K562 (cell line): ENCODE measurements around the gene ARAF. TPM values are rescaled to one million over a fixed set of nuclear protein-coding genes. Genes with fewer than 3 reads are reported as not detected.

Experiments
- ARID4B ChIP-seq: sonication (generic); formaldehyde crosslinking; IDR thresholded peaks from 2 replicates; pipeline ENCODE4 v1.8.0; 2022; ENCODE audit warnings: mild to moderate bottlenecking, missing genetic modification reagents
- ATF6 ChIP-seq: sonication (generic); formaldehyde crosslinking; IDR thresholded peaks from 2 replicates; pipeline ENCODE4 v1.4.0; 2020; ENCODE audit warnings: mild to moderate bottlenecking, missing genetic modification reagents
- CAMTA2 ChIP-seq: fragments of 250-450 bp; sonication (Bioruptor Pico); conservative IDR thresholded peaks from 2 replicates; pipeline ENCODE4 v1.5.1; 2022
- CBFA2T3 ChIP-seq: fragments of 450-650 bp; IDR thresholded peaks from 2 replicates; pipeline ENCODE4 v1.6.1; 2017
- CBFB ChIP-seq: sonication (generic); formaldehyde crosslinking; IDR thresholded peaks from 2 replicates; pipeline ENCODE4 v1.4.0; 2020; ENCODE audit warnings: mild to moderate bottlenecking, missing genetic modification reagents
- CREB5 ChIP-seq: fragments of 250-450 bp; sonication (Bioruptor Pico); IDR thresholded peaks from 2 replicates; pipeline ENCODE4 v1.5.0; 2020; ENCODE audit warnings: mild to moderate bottlenecking
- E2F1 ChIP-seq: sonication (generic); formaldehyde crosslinking; IDR thresholded peaks from 2 replicates; pipeline ENCODE4 v1.8.1; 2023; ENCODE audit warnings: mild to moderate bottlenecking, missing genetic modification reagents, moderate library complexity
- FOXJ2 ChIP-seq: fragments of 200-800 bp; sonication (Bioruptor generic); IDR thresholded peaks from 2 replicates; pipeline ENCODE4 v1.6.1; 2016; ENCODE audit warnings: missing genetic modification characterization, missing compliant biosample characterization
- GMEB1 ChIP-seq: fragments of 250-450 bp; sonication (Bioruptor Pico); IDR thresholded peaks from 2 replicates; pipeline ENCODE4 v1.4.0; 2020; ENCODE audit warnings: mild to moderate bottlenecking
- RHOXF2B ChIP-seq: fragments of 250-450 bp; sonication (Bioruptor Pico); conservative IDR thresholded peaks from 2 replicates; pipeline ENCODE4 v1.5.1; 2021
- TCF7L2 ChIP-seq: fragments of 150-350 bp; IDR thresholded peaks from 2 replicates; pipeline ENCODE4 v1.6.1; 2016; ENCODE audit warnings: low read depth, mild to moderate bottlenecking, low read length, moderate library complexity
- TCFL5 ChIP-seq: fragments of 250-450 bp; sonication (Bioruptor Pico); conservative IDR thresholded peaks from 2 replicates; pipeline ENCODE4 v1.6.1; 2021; ENCODE audit warnings: mild to moderate bottlenecking, moderate library complexity, matching md5 sums
- TFAP4 ChIP-seq: sonication (generic); formaldehyde crosslinking; IDR thresholded peaks from 2 replicates; pipeline ENCODE4 v1.8.0; 2022; ENCODE audit warnings: missing genetic modification reagents, mild to moderate bottlenecking, moderate library complexity, borderline replicate concordance
- ZNF589 ChIP-seq: fragments of 200-800 bp; sonication (Bioruptor generic); IDR thresholded peaks from 2 replicates; pipeline ENCODE4 v1.6.1; 2016; ENCODE audit warnings: low read depth, missing genetic modification characterization, missing compliant biosample characterization
- ZNF717 ChIP-seq: fragments of 250-450 bp; sonication (Bioruptor Pico); IDR thresholded peaks from 2 replicates; pipeline ENCODE4 v1.5.0; 2021
- ZSCAN32 ChIP-seq: fragments of 450-650 bp; formaldehyde crosslinking; IDR thresholded peaks from 2 replicates; pipeline ENCODE4 v1.4.0; 2020; ENCODE audit warnings: mild to moderate bottlenecking, moderate library complexity
- polyA plus RNA-seq, 8 experiments: library from polyadenylated mRNA; depleted of rRNA in 4 of 8; stranded (reverse) in 5 of 8; unstranded in 3 of 8; fragments of >200 nt; fragmentation: Nextera tagmentation in 2 of 8; fragmentation: Illumina TruSeq in 1 of 8; extraction: Ambion mirVana in 2 of 8; extraction: Trizol in 1 of 8; gene quantifications; 2 replicates each; pipeline versions ENCODE4 v1.2.1 to v1.2.3, GENCODE V29; 2011 to 2014; ENCODE audit warnings: inconsistent platforms in 1 of 8, missing spikeins in 1 of 8
- total RNA-seq, 7 experiments: library from RNA; depleted of rRNA in 6 of 7; stranded (reverse); fragments of >200 nt in 6 of 7; fragmentation: Illumina TruSeq in 2 of 7; extraction: Trizol in 2 of 7; gene quantifications; 2 replicates each; pipeline versions ENCODE4 v1.2.1 to v1.2.3, GENCODE V29; 2011 to 2021; ENCODE audit warnings: low replicate concordance in 1 of 7

The ARAF gene
- total and polyA plus RNA-seq, 9 of the 15 experiments (the other 6 are each of a cell fraction or from before 2014, with no cell fraction given): 5.5 to 70.0 (median 29.4) TPM

- no peak for TF ChIP-seq ARID4B (CRISPR knock-in tag)
- TF ChIP-seq RHOXF2B (CRISPR knock-in tag): no peak
- no peak for TF ChIP-seq E2F1 (CRISPR knock-in tag)
- TF ChIP-seq CREB5: no peak
- TF ChIP-seq ZNF717 (CRISPR knock-in tag): no peak
- TF ChIP-seq CBFB (CRISPR knock-in tag): no peak
- TF ChIP-seq TCFL5 (CRISPR knock-in tag): no peak
- TF ChIP-seq TCF7L2: no peak
- no peak for TF ChIP-seq CAMTA2 (CRISPR knock-in tag)
- TF ChIP-seq ZSCAN32 (CRISPR knock-in tag): no peak
- no peak; the same call in 1 of the 2 replicates for TF ChIP-seq ZNF589 (CRISPR knock-in tag)
- no peak for TF ChIP-seq TFAP4 (CRISPR knock-in tag)
- no peak for TF ChIP-seq GMEB1 (CRISPR knock-in tag)
- peak; percentile 70 for TF ChIP-seq CBFA2T3
- TF ChIP-seq FOXJ2: no peak
- TF ChIP-seq ATF6 (CRISPR knock-in tag): no peak
These were observed 2.9 kb downstream of the ARAF start (continued) for GRCh38 chrX:47563801-47564315.
